HG03108 (cell line): ENCODE data around the gene JAZF1.
"Not testable (repeated sequence)": the region's sequence is repeated elsewhere in the genome, so short reads cannot be mapped to it uniquely, and the experiment has no call there.

ENCODE experiments used
- ATAC-seq: cut with Tn5 transposase; IDR thresholded peaks from one replicate; pipeline ENCODE4 v1.9.1; 2021; ENCODE audit warnings: moderate library complexity; ENCODE audit not compliant: unreplicated experiment

JAZF1 gene

GRCh38 chr7:28017372-28017771, 163.2 kb downstream of the JAZF1 start:
- no peak for ATAC-seq

DNA sequence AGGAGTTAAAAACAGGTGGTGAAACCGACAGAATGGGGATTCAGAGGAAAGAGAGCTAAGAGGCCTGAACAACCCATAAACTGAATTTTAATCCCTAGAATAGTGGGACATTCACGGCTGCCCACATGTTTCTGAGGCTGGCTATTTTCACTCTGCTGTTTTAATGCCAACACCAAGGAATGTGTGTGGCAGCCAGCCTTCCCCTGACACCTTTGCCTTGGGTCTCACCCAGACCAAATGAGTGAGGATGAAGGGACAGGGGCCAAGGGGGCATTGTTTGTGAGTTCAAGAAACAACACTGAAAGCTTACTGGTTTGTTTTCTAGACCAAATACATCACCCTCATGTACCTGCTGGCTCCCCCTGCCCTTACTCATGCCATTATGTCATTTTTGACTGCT, 164.3 kb downstream of the JAZF1 start:
- no peak for ATAC-seq

- ATAC-seq, result no peak
Observed at GRCh38 chr7:28015169-28015568, 165.4 kb downstream of the JAZF1 start.

DNA sequence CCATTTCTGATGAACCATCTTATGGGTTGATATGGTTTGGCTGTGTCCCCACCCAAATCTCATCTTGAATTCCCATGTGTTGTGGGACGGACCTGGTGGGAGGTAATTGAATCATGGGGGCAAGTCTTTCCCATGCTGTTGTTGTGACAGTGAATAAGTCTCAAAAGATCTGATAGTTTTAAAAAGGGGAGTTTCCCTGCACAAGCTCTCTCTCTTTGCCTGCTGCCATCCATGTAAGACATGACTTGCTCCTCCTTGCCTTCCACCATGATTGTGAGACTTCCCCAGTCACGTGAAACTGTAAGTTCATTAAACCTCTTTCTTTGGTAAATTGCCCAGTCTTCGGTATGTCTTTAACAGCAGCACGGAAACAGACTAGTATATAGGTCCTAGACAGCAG, 166.3 kb downstream of the JAZF1 start:
- ATAC-seq, result not testable (repeated sequence)

- no peak for ATAC-seq
Observed at GRCh38 chr7:28013441-28013840, 167.2 kb downstream of the JAZF1 start.

DNA sequence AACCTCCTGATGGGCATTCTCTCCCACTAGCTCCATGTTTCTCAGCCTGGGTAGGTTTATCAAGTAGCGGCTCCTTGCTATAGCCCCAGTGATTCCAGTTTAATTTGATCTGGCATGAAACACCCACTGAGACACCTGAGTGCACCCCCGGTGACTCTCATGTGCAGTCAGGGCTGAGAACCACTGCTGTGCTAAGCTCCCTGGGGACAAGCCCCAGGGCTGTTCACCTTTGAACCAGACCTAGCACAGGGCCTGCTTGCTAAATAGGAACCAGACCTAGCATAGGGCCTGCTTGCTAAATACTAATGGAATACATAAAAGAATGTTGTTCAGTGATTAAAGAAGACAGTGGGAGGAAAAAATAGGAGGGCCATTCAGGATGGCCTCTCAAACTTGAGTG, 167.6 kb downstream of the JAZF1 start:
- ATAC-seq, result no peak

DNA sequence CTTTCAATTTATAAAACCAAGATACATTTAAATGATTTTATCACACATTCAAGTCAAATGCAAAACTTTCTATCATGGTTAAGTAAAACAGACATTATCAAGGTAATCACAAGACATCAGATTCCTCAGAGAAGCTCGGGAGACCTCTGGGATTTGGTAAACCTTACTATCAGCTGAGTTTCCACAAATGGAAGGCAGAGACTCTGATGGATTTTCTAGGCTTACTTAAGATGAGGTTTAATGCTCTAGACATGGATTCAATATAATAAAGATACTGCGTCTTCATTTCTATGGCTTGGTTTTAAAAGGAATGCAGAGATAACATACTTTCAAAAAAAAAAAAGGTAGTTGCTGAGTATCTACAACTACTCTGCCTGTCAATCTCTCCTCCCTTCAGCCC, 171.7 kb downstream of the JAZF1 start:
- ATAC-seq, result no peak

DNA sequence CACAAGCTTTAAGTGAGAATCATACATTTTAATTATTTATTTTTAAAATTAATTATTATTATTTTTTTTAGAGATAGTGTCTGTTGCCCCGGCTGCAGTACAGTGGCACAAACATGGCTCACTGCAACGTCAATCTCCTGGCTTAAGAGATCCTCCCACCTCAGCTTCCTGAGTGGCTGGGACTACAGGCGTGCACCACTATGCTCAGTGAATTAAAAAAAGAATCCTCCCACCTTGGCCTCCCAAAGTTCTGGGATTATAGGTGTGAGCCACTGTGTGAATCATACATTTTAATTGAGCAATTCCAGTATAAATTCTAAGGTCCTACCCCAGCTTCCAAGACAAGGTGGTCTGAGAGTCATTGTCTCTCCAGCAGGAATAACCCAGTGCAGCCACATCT, 172.4 kb downstream of the JAZF1 start:
- no peak for ATAC-seq

DNA sequence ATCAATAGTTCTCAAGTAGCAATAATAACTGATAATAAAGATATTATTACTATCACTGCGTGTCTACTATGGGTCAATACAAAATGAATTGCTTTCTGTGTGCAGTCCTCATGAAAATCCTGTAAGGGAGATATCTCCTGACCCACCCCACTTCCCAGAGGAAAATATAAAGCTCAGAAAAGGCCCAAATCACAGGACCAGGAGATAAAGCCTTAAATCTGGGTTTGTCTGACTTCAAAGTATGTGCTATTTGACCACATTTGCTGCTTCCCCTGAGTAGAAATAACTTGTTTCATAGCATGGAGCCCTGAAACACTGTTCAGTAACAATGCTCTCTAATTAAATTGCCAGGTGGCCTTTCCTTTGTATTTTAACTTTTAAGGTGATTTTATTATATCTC, 174.1 kb downstream of the JAZF1 start:
- ATAC-seq, result no peak

DNA sequence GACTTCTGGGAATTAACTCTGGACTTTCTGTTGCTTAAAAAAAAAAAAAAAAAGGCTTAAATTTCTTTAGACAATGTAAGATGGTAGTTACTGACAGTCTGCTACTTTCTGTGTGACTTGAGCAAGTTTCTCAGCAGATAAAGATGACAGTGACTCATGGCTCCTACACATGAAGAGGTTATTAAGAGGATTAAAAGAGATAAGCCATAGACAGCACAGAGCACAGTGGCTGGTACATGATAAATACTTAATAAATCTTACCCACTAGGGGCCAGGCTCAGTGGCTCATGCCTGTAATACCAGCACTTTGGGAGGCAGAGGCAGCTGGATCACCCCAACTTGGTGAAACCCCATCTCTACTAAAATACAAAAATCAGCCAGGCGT, 174.8 kb downstream of the JAZF1 start:
- ATAC-seq, result no peak

GRCh38 chr7:28005075-28005846, 175.3 kb downstream of the JAZF1 start:
- no peak for ATAC-seq

DNA sequence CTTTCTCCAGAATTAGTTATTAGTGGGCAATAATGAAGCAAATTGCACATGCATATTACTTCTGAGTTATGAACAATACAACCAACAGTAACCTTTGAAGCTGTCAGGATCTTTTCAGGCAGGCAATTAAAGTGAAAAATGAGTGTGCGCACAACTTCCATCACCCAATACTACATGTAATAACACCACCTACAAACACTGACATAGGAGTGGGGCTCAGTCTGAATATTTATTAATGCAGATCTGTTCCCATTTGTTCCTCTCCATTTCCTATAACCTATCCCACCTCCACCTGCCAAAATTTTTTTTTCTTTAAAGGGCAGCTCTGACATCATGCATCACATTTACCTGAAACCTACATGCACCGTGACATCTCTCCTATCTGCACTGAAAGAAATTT, 177.2 kb downstream of the JAZF1 start:
- no peak for ATAC-seq

- ATAC-seq, result no peak
Observed at GRCh38 chr7:28002638-28003037, 178.0 kb downstream of the JAZF1 start.

DNA sequence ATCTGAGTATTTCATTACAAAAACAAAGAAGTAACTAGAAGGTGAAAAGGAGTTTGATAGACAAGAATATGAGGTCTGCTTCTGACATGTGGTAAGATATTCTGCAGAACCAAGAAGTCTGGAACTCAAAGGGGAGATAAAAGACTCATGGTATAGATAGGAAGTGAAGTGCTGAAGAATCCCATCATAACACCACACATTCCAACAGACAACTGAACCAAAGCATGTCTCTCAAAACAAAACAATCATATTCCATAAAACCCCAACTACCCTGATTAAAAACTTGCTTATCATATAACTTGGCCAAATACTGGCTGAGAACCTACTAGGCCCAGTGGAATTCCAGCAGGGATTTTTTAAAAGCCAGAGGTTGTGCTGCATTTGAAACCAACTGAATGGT, 178.7 kb downstream of the JAZF1 start:
- ATAC-seq, result no peak

GRCh38 chr7:27999829-28000228, 180.8 kb downstream of the JAZF1 start:
- ATAC-seq, result no peak

DNA sequence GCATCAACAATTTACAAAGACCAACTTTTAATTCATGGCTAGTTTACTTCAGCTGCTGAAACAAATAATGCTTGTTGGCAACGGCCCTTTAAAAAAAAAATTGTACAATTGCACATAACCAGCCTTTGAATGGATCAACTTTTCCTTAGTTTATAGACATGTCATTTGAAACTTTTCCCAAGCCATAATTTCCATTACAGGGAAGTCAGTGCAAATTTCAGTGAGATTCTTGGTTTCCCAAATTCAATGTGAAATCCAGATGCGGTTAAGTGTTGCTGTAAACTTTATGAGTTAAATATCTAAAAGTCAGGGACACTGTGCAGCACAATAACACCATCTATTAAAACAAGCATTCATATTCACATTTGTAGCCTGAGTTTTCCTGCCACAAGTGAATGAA, 182.2 kb downstream of the JAZF1 start:
- no peak for ATAC-seq

DNA sequence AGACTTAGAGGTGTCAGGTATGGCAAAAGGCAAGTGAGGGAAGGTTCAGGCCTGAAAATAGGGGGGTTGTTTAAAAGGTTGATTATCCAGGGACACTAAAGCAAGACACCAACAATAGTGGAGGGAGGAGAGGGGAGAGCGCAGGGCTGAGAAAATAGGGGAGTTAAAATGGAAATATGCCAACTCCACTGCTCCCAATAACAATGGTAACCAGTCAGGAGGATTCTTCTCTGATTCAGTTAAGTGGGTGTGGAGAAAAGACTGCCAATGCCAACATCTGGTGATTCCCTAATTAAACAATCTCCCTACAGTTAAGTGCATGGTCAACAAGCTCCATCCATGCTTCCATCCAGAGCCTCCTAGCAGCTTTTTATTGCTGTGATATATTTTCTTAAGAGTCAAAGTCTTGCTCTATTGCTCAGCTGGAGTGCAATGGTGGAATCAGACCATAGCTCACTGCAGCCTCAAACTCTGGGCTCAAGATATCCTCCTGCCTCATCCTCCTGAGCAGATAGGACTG, 183.3 kb downstream of the JAZF1 start:
- no peak for ATAC-seq

DNA sequence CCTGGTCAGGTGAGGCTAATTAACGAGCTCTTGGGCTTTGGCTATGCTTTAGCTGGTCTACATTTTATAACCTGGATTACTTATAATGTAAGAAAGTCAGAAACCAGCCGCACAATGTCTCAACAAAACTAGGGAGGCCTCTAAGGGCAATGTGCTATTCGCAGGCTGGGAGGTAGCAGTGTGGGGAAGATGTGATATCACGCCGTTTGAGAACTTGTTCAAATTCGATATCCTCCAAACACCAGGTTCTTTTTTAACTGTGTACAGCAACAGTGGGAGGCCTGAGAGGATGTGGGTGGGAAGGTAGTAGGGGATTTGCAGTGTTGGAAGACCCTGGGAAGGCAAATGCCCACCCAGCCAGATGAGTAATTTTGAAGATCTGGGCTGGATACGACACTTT, 184.5 kb downstream of the JAZF1 start:
- no peak for ATAC-seq

DNA sequence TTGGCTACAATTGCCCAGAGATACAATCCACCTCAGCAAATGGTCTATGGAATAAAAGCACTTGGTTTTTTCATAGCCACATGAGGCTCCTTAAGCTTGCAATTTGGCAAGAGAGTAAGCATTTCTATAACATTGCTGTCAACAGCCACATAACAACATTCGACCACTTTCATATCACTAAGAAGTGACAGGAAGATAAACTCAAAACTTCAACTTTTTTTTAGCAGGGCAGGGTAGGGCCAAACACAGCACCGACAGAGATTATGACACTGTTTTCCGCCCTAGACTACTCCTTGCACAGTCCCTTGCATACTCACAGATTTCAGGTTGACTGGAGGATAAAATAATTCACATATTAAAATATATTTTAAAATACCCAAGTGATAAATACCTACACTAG, 185.4 kb downstream of the JAZF1 start:
- no peak for ATAC-seq

GRCh38 chr7:27994639-27995038, 186.0 kb downstream of the JAZF1 start:
- no peak for ATAC-seq

DNA sequence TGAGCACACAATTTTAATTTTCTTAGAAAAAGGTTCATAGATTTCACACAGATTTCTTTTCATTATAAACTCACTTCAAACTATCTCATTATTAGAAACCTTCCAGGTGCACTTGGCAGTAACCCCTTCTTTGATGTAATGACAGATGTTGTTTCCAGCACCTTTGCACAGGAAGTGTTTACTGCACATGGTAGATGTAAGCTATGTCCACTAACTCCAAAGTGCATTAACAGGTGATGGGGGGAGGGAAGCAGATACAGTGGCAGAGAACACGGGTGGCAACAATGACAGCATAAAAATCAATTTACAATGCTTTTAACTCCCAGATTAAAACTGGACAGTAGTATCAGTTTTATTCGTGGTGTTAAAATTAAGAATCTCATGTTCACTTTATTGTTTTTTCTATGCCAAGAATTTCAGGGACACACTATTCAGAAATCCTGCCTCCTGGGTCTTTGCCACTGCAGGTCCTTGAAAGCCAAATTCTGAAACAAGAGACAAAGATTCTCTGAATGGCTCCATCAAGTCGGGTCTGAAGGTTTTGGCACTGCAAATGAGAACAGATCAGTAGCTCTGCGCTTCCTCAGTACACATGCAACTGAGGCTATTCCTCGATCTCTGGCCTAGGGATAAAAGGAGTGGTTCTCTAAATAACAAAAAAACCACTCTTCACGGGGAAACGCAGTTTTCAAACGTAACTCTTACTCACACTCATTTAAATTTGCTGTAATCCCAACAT, 187.7 kb downstream of the JAZF1 start:
- no peak for ATAC-seq

- no peak for ATAC-seq
Observed at GRCh38 chr7:27992097-27992496, 188.5 kb downstream of the JAZF1 start.
